H1 (cell line): ENCODE measurements around the gene CYSRT1. TPM values are rescaled to one million over a fixed set of nuclear protein-coding genes. Genes with fewer than 3 reads are reported as not detected.

Source experiments
- SUZ12 ChIP-seq: fragments of 200-600 bp; sonication (generic); IDR thresholded peaks from 2 replicates; pipeline ENCODE4 v1.6.1; 2012; ENCODE audit warnings: mild to moderate bottlenecking, inconsistent platforms, low read length, moderate library complexity, mixed read lengths
- polyA plus RNA-seq, 7 experiments: library from polyadenylated mRNA; depleted of rRNA in 3 of 7; stranded (reverse) in 5 of 7; unstranded in 2 of 7; fragments of >200 nt in 5 of 7; fragments of 200-250 nt in 2 of 7; gene quantifications; 1 replicate in 5 of 7; 2 replicates in 1 of 7; 4 replicates in 1 of 7; pipeline versions ENCODE4 v1.2.1 to v1.2.3, GENCODE V29; 2011 to 2013; ENCODE audit warnings: missing spikeins in 2 of 7, mixed read lengths in 2 of 7
- total RNA-seq: library from RNA; stranded (reverse); fragmentation: NEBNext Ultra II Directional; extraction: Animal tissue kit (Norgen Biotek cat#: 25700); gene quantifications from 2 replicates; pipeline ENCODE4 v1.2.1, GENCODE V29; 2021

The CYSRT1 gene
- total and polyA plus RNA-seq, 2 of the 8 experiments (the other 6 are each of a cell fraction or from before 2014, with no cell fraction given): 1.0 to 6.5 TPM

- TF ChIP-seq SUZ12: no peak
Measured at GRCh38 chr9:137267933-137268355, 43.0 kb downstream of the CYSRT1 start (continued).
